Smooth muscle cell (in vitro differentiated cells): ENCODE results near the gene OTUD7B. TPM values are rescaled to one million over a fixed set of nuclear protein-coding genes. Genes with fewer than 3 reads are reported as not detected.

Experiments used
- DNase-seq: peaks from one replicate; lab custom pipeline; 2025; ENCODE audit not compliant: unreplicated experiment; lab: John Stamatoyannopoulos, UW
- H2AFZ ChIP-seq: fragments of 200-600 bp; sonication (generic); 2 replicates; pipeline ENCODE4 v1.6.0; 2016; ENCODE audit warnings: antibody characterized with exemption, low read depth, mild to moderate bottlenecking
- H3F3A ChIP-seq: fragments of 200-600 bp; sonication (generic); 2 replicates; pipeline ENCODE4 v1.6.0; 2017; ENCODE audit warnings: antibody characterized with exemption, low read depth
- H3K27ac ChIP-seq: fragments of 200-600 bp; sonication (generic); 2 replicates; pipeline ENCODE4 v1.5.1; 2016; ENCODE audit warnings: low read depth, mild to moderate bottlenecking
- H3K27me3 ChIP-seq: fragments of 200-600 bp; sonication (generic); 2 replicates; pipeline ENCODE4 v1.6.1; 2016; ENCODE audit warnings: low read depth, mild to moderate bottlenecking
- H3K36me3 ChIP-seq: fragments of 200-600 bp; sonication (generic); 2 replicates; pipeline ENCODE4 v1.5.1; 2016; ENCODE audit warnings: low read depth
- H3K4me1 ChIP-seq: fragments of 200-600 bp; sonication (generic); 2 replicates; pipeline ENCODE4 v1.5.1; 2016; ENCODE audit warnings: low read depth
- H3K4me2 ChIP-seq: fragments of 200-600 bp; sonication (generic); 2 replicates; pipeline ENCODE4 v1.6.0; 2016; ENCODE audit warnings: mild to moderate bottlenecking
- H3K4me3 ChIP-seq: fragments of 200-600 bp; sonication (generic); 2 replicates; pipeline ENCODE4 v1.5.1; 2016; ENCODE audit warnings: mild to moderate bottlenecking
- H3K79me2 ChIP-seq: fragments of 200-600 bp; sonication (generic); 2 replicates; pipeline ENCODE4 v1.6.0; 2016; ENCODE audit warnings: low read depth, mild to moderate bottlenecking
- H3K9ac ChIP-seq: fragments of 200-600 bp; sonication (generic); 2 replicates; pipeline ENCODE4 v1.6.0; 2016; ENCODE audit warnings: low read depth
- H3K9me3 ChIP-seq: fragments of 200-600 bp; sonication (generic); replicated peaks from 2 replicates; pipeline ENCODE4 v1.5.1; 2016; ENCODE audit warnings: low read depth
- H4K20me1 ChIP-seq: fragments of 200-600 bp; sonication (generic); 2 replicates; pipeline ENCODE4 v1.6.0; 2016; ENCODE audit warnings: low read depth
- CTCF ChIP-seq: fragments of 200-600 bp; sonication (generic); IDR thresholded peaks from 2 replicates; pipeline ENCODE4 v1.5.1; 2017; ENCODE audit warnings: borderline replicate concordance, mild to moderate bottlenecking, antibody characterized with exemption; ENCODE audit not compliant: insufficient read depth, poor library complexity, severe bottlenecking
- WGBS: methylation state at CpG from one replicate; pipeline ENCODE4 v1.1.7; 2016; ENCODE audit warnings: low lambda C conversion rate; 5-methylcytosine and 5-hydroxymethylcytosine counted together
- polyA plus RNA-seq: library from polyadenylated mRNA; unstranded; fragments of >200 nt; fragmentation: Nextera tagmentation; extraction: Ambion mirVana; gene quantifications from 2 replicates; pipeline ENCODE4 v1.2.1, GENCODE V29; 2016
- total RNA-seq: library from RNA; depleted of rRNA; stranded (reverse); fragments of >200 nt; gene quantifications from 2 replicates; pipeline ENCODE4 v1.2.3, GENCODE V29; 2014

The OTUD7B gene
- total and polyA plus RNA-seq, 2 experiments from 2014 or later: 1.9 to 16.1 TPM

- Histone ChIP-seq H3K9ac (no peak overlapping the region), H3K79me2 (no peaks in the 10 kb centered on the region), H3F3A (no peaks in the 10 kb centered on the region), H4K20me1 (no peaks in the 10 kb centered on the region), H3K9me3 (no peaks in the 10 kb centered on the region), H3K4me3 (no peak overlapping the region), H3K36me3 (no peaks in the 10 kb centered on the region), H3K4me2 (no peak overlapping the region), H3K27me3 (no peaks in the 10 kb centered on the region), H2AFZ (no peak overlapping the region), H3K4me1 (no peaks in the 10 kb centered on the region), H3K27ac (peak overlapping the region; percentile 31)
- no peak for TF ChIP-seq CTCF
- 89% methylated on average over 4 of the region's 4 CpGs for WGBS
- no peak for DNase-seq
Observed at GRCh38 chr1:150015651-150016131, 5.2 kb upstream of the OTUD7B start.

GRCh38 chr1:150012611-150013010 is 2.1 kb upstream of the OTUD7B start:
- Histone ChIP-seq H3K27me3 (no peaks in the 10 kb centered on the region), H4K20me1 (peaks cover 18% of the 10 kb centered on the region), H3F3A (peaks cover 5% of the 10 kb centered on the region), H3K9ac (no peak overlapping the region), H3K27ac (no peak overlapping the region), H3K36me3 (no peaks in the 10 kb centered on the region), H3K9me3 (no peaks in the 10 kb centered on the region), H2AFZ (no peak overlapping the region), H3K4me2 (no peak overlapping the region), H3K79me2 (peaks cover 16% of the 10 kb centered on the region), H3K4me1 (peaks cover 17% of the 10 kb centered on the region), H3K4me3 (no peak overlapping the region)
- 100% methylated on average over 1 of the region's 1 CpG for WGBS
- no peak for DNase-seq
- TF ChIP-seq CTCF: no peak

- no peaks in the 10 kb centered on the region for H3K36me3 ChIP-seq
- H3K4me3 ChIP-seq: peak overlapping the region; percentile 98
- H2AFZ ChIP-seq: peak overlapping the region; percentile 94
- peak overlapping the region; percentile 99 for H3K4me2 ChIP-seq
- no peaks in the 10 kb centered on the region for H3K27me3 ChIP-seq
- H3K4me1 ChIP-seq: peaks cover 26% of the 10 kb centered on the region
- peak overlapping the region; percentile 100 for H3K9ac ChIP-seq
- no peaks in the 10 kb centered on the region for H3K9me3 ChIP-seq
- 1% methylated on average over 28 of the region's 29 CpGs for WGBS
- H4K20me1 ChIP-seq: peaks cover 45% of the 10 kb centered on the region
- H3K79me2 ChIP-seq: peaks cover 45% of the 10 kb centered on the region
- H3K27ac ChIP-seq: peak overlapping the region; percentile 100
- peaks cover 5% of the 10 kb centered on the region for H3F3A ChIP-seq
- peak; percentile 7 for DNase-seq
- no peak for TF ChIP-seq CTCF
Observed at GRCh38 chr1:150009604-150010392, 728 bp downstream of the OTUD7B start.
